Measurements from ENCODE around the gene DLL3.

DLL3 gene

GRCh38 chr19:39543477-39543857 is 44.7 kb downstream of the DLL3 start:
- TF ChIP-seq CTBP1 (IDR thresholded peaks at IDR 0.05; ENCODE audit: borderline replicate concordance): no peak
- no peak for TF ChIP-seq PKNOX1 (IDR thresholded peaks at IDR 0.05)
- no peak for TF ChIP-seq SP1 (IDR thresholded peaks at IDR 0.05)
- TF ChIP-seq FOXK2 (IDR thresholded peaks at IDR 0.05): no peak
- no peak for TF ChIP-seq NFRKB (IDR thresholded peaks at IDR 0.05)
- TF ChIP-seq ZNF384 (IDR thresholded peaks at IDR 0.05): no peak
- TF ChIP-seq L3MBTL2 (conservative IDR thresholded peaks at IDR 0.05): no peak
- no peak for TF ChIP-seq ELF4 (IDR thresholded peaks at IDR 0.05)
- no peak for TF ChIP-seq FOXA1 (IDR thresholded peaks at IDR 0.05)
- no peak for TF ChIP-seq HDGF (IDR thresholded peaks at IDR 0.05; ENCODE audit: borderline replicate concordance)
- no peak for TF ChIP-seq TARDBP (IDR thresholded peaks at IDR 0.05)
- TF ChIP-seq FOXM1 (IDR thresholded peaks at IDR 0.05; ENCODE audit: borderline replicate concordance): no peak
- TF ChIP-seq ARNT (IDR thresholded peaks at IDR 0.05): no peak
- no peak for TF ChIP-seq LEF1 (IDR thresholded peaks at IDR 0.05; ENCODE audit: borderline replicate concordance)
- TF ChIP-seq SUZ12 (IDR thresholded peaks at IDR 0.05): no peak
- no peak for TF ChIP-seq BHLHE40 (IDR thresholded peaks at IDR 0.05; ENCODE audit: borderline replicate concordance)
- DNase-seq (ENCODE audit: extremely low spot score): no peak
- ChIA-PET CTCF (interaction anchor here (1.7 kb wide), 1 partner anchor 8 kb away, joined by 6 read pairs; no protein-coding TSS in a partner anchor), POLR2A (no interaction called here)

- CTCF ChIA-PET: no interaction called here
- POLR2A ChIA-PET: no interaction called here
- TF ChIP-seq L3MBTL2 (conservative IDR thresholded peaks at IDR 0.05) (no peak), PKNOX1 (IDR thresholded peaks at IDR 0.05) (no peak), CTBP1 (IDR thresholded peaks at IDR 0.05; ENCODE audit: borderline replicate concordance) (no peak), SP1 (IDR thresholded peaks at IDR 0.05) (no peak), FOXK2 (IDR thresholded peaks at IDR 0.05) (no peak), TARDBP (IDR thresholded peaks at IDR 0.05) (no peak), HDGF (IDR thresholded peaks at IDR 0.05; ENCODE audit: borderline replicate concordance) (no peak), LEF1 (IDR thresholded peaks at IDR 0.05; ENCODE audit: borderline replicate concordance) (no peak), SUZ12 (IDR thresholded peaks at IDR 0.05) (no peak), BHLHE40 (IDR thresholded peaks at IDR 0.05; ENCODE audit: borderline replicate concordance) (no peak), ZNF384 (IDR thresholded peaks at IDR 0.05) (no peak)
- no peak for DNase-seq (ENCODE audit: extremely low spot score)
Measured at GRCh38 chr19:39544226-39544903, 45.6 kb downstream of the DLL3 start.

GRCh38 chr19:39544911-39545310 is 46.2 kb downstream of the DLL3 start:
- ChIA-PET POLR2A (no interaction called here), CTCF (no interaction called here)
- no peak for DNase-seq (ENCODE audit: extremely low spot score)
- no peak for TF ChIP-seq FOXK2 (IDR thresholded peaks at IDR 0.05)
- TF ChIP-seq ZNF384 (IDR thresholded peaks at IDR 0.05): no peak
- TF ChIP-seq FOXA1 (IDR thresholded peaks at IDR 0.05): no peak
- TF ChIP-seq BHLHE40 (IDR thresholded peaks at IDR 0.05; ENCODE audit: borderline replicate concordance): no peak
- no peak for TF ChIP-seq LEF1 (IDR thresholded peaks at IDR 0.05; ENCODE audit: borderline replicate concordance)
- TF ChIP-seq HDGF (IDR thresholded peaks at IDR 0.05; ENCODE audit: borderline replicate concordance): no peak
- no peak for TF ChIP-seq SUZ12 (IDR thresholded peaks at IDR 0.05)
- no peak for TF ChIP-seq SP1 (IDR thresholded peaks at IDR 0.05)
- no peak for TF ChIP-seq ARNT (IDR thresholded peaks at IDR 0.05)
- no peak for TF ChIP-seq PKNOX1 (IDR thresholded peaks at IDR 0.05)
- no peak for TF ChIP-seq ELF4 (IDR thresholded peaks at IDR 0.05)
- TF ChIP-seq CTBP1 (IDR thresholded peaks at IDR 0.05; ENCODE audit: borderline replicate concordance): no peak
- TF ChIP-seq FOXM1 (IDR thresholded peaks at IDR 0.05; ENCODE audit: borderline replicate concordance): no peak
- no peak for TF ChIP-seq L3MBTL2 (conservative IDR thresholded peaks at IDR 0.05)
- no peak for TF ChIP-seq NFRKB (IDR thresholded peaks at IDR 0.05)
- no peak for TF ChIP-seq TARDBP (IDR thresholded peaks at IDR 0.05)

- CTCF ChIA-PET: no interaction called here
- POLR2A ChIA-PET: interaction anchor here (0.7 to 1.1 kb wide), 3 partner anchors 28 to 111 kb away, joined by 3 to 4 read pairs (median 3); partner anchors contain the start of genes RPS16 and SUPT5H
- TF ChIP-seq HDGF (IDR thresholded peaks at IDR 0.05; ENCODE audit: borderline replicate concordance): no peak
- TF ChIP-seq ARNT (IDR thresholded peaks at IDR 0.05): no peak
- no peak for TF ChIP-seq FOXA1 (IDR thresholded peaks at IDR 0.05)
- no peak for TF ChIP-seq CTBP1 (IDR thresholded peaks at IDR 0.05; ENCODE audit: borderline replicate concordance)
- no peak for TF ChIP-seq FOXM1 (IDR thresholded peaks at IDR 0.05; ENCODE audit: borderline replicate concordance)
- TF ChIP-seq NFRKB (IDR thresholded peaks at IDR 0.05): no peak
- TF ChIP-seq PKNOX1 (IDR thresholded peaks at IDR 0.05): no peak
- TF ChIP-seq L3MBTL2 (conservative IDR thresholded peaks at IDR 0.05): no peak
- TF ChIP-seq SUZ12 (IDR thresholded peaks at IDR 0.05): no peak
- no peak for TF ChIP-seq SP1 (IDR thresholded peaks at IDR 0.05)
- no peak for TF ChIP-seq ZNF384 (IDR thresholded peaks at IDR 0.05)
- TF ChIP-seq BHLHE40 (IDR thresholded peaks at IDR 0.05; ENCODE audit: borderline replicate concordance): no peak
- no peak for TF ChIP-seq TARDBP (IDR thresholded peaks at IDR 0.05)
- no peak for TF ChIP-seq FOXK2 (IDR thresholded peaks at IDR 0.05)
- no peak for TF ChIP-seq LEF1 (IDR thresholded peaks at IDR 0.05; ENCODE audit: borderline replicate concordance)
- no peak for DNase-seq (ENCODE audit: extremely low spot score)
Measured at GRCh38 chr19:39546599-39546998, 47.9 kb downstream of the DLL3 start.

GRCh38 chr19:39550197-39550596 is 51.5 kb downstream of the DLL3 start:
- POLR2A ChIA-PET: no interaction called here
- CTCF ChIA-PET: interaction anchor here (1.8 to 2.0 kb wide), 2 partner anchors 8 to 122 kb away, joined by 6 to 17 read pairs; no protein-coding TSS in a partner anchor
- no peak for TF ChIP-seq HDGF (IDR thresholded peaks at IDR 0.05; ENCODE audit: borderline replicate concordance)
- TF ChIP-seq FOXK2 (IDR thresholded peaks at IDR 0.05): no peak
- TF ChIP-seq SUZ12 (IDR thresholded peaks at IDR 0.05): no peak
- TF ChIP-seq ELF4 (IDR thresholded peaks at IDR 0.05): no peak
- TF ChIP-seq NFRKB (IDR thresholded peaks at IDR 0.05): no peak
- TF ChIP-seq BHLHE40 (IDR thresholded peaks at IDR 0.05; ENCODE audit: borderline replicate concordance): no peak
- no peak for TF ChIP-seq TARDBP (IDR thresholded peaks at IDR 0.05)
- no peak for TF ChIP-seq SP1 (IDR thresholded peaks at IDR 0.05)
- no peak for TF ChIP-seq ZNF384 (IDR thresholded peaks at IDR 0.05)
- TF ChIP-seq L3MBTL2 (conservative IDR thresholded peaks at IDR 0.05): no peak
- no peak for TF ChIP-seq ARNT (IDR thresholded peaks at IDR 0.05)
- no peak for TF ChIP-seq CTBP1 (IDR thresholded peaks at IDR 0.05; ENCODE audit: borderline replicate concordance)
- no peak for TF ChIP-seq FOXM1 (IDR thresholded peaks at IDR 0.05; ENCODE audit: borderline replicate concordance)
- DNase-seq (ENCODE audit: extremely low spot score): no peak

Data from HEK293T (cell line).